RWPE2 (cell line): ENCODE data around the gene NXPE4.

Experiments used
- ATAC-seq: fragments of 200-7000 bp; cut with Tn5 transposase; 3 replicates; pipeline ENCODE4 v1.9.1; 2021; ENCODE audit warnings: low read depth
- DNase-seq: peaks from one replicate; pipeline ENCODE4 v3.0.0-alpha.2; 2020; ENCODE audit warnings: low spot score
- H3K27ac ChIP-seq: fragments of 450-650 bp; 2 replicates; pipeline ENCODE4 v1.5.1; 2017; ENCODE audit warnings: mild to moderate bottlenecking; ENCODE audit not compliant: poor library complexity, severe bottlenecking
- H3K27me3 ChIP-seq: fragments of 250-450 bp; sonication (Bioruptor Pico); 2 replicates; pipeline ENCODE4 v1.5.1; 2021; ENCODE audit warnings: mild to moderate bottlenecking, moderate library complexity; ENCODE audit not compliant: insufficient read depth, poor library complexity, severe bottlenecking
- H3K36me3 ChIP-seq: fragments of 250-450 bp; sonication (Bioruptor Pico); 2 replicates; pipeline ENCODE4 v1.5.1; 2020; ENCODE audit warnings: low read depth, mild to moderate bottlenecking, moderate library complexity
- H3K4me1 ChIP-seq: fragments of 250-450 bp; sonication (Bioruptor Pico); 2 replicates; pipeline ENCODE4 v1.5.1; 2021; ENCODE audit warnings: mild to moderate bottlenecking, moderate library complexity; ENCODE audit not compliant: insufficient read depth, poor library complexity, severe bottlenecking
- H3K4me3 ChIP-seq: fragments of 250-450 bp; sonication (Bioruptor Pico); 2 replicates; pipeline ENCODE4 v1.5.1; 2021; ENCODE audit warnings: mild to moderate bottlenecking, moderate library complexity; ENCODE audit not compliant: severe bottlenecking
- H3K9me3 ChIP-seq: fragments of 250-450 bp; sonication (Bioruptor Pico); 2 replicates; pipeline ENCODE4 v1.5.1; 2021; ENCODE audit warnings: mild to moderate bottlenecking, moderate library complexity; ENCODE audit not compliant: severe bottlenecking
- CTCF ChIP-seq: fragments of 450-650 bp; IDR thresholded peaks from one replicate; pipeline ENCODE4 v1.5.1; 2017; ENCODE audit warnings: mild to moderate bottlenecking, moderate library complexity; ENCODE audit not compliant: poor library complexity, severe bottlenecking

The NXPE4 gene

DNA sequence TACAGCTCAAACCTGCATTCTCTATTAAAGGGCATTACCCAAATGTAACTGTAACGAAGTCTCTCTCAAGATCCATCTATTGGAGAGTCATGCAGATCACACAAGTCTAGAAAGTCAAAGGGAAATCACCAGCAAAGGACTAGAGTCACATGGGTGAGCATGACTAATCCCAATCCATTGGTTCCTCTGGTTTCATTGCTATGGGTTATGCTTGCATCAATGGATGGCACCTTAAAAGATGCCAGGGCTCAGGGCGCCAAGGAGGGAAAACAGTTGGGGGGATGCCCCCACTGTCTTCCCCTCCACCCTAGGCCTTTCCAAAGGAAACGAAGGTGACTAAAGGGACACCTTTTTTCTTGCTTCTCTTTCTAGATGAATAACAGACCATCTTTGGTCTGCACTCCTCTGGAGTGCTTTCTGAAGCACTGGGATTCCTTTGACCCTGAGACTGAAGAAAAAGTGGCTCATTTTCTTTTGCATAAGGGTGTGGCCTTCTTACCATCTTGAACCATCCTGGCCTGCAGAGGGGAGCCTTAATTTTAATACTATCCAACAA is 8.1 kb downstream of the NXPE4 start:
- Histone ChIP-seq H3K36me3 (no peaks in the 10 kb centered on the region), H3K9me3 (peaks cover 2% of the 10 kb centered on the region), H3K4me1 (no peaks in the 10 kb centered on the region), H3K27ac (no peak overlapping the region), H3K27me3 (no peaks in the 10 kb centered on the region), H3K4me3 (no peak overlapping the region)
- ATAC-seq (no peak), DNase-seq (no peak)
- no peak for TF ChIP-seq CTCF

- Histone ChIP-seq H3K27me3 (no peaks in the 10 kb centered on the region), H3K36me3 (no peaks in the 10 kb centered on the region), H3K9me3 (peaks cover 2% of the 10 kb centered on the region), H3K27ac (no peak overlapping the region), H3K4me3 (no peak overlapping the region), H3K4me1 (no peaks in the 10 kb centered on the region)
- TF ChIP-seq CTCF: no peak
- ATAC-seq: no peak
- no peak for DNase-seq
Observed at GRCh38 chr11:114586797-114587196, 8.8 kb downstream of the NXPE4 start.

DNA sequence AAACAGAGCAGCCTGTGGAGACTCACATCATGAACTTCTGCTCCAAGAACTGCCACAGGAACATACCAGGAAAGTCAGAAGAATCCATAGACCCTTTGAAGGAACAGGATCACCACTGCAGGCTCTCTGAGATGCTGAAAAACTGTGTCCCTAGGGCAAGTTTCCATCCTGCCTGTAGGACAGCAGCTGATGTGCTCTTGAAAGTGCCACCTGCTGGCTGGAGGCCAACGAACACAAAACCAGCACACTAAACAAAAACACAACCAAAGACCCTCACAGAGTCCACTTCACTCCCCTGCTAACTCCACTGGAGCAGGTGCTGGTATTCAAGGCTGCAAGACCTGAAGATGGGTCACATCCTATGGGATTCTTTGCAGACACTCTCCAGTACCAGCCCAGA is 23.9 kb downstream of the NXPE4 start:
- no peaks in the 10 kb centered on the region for H3K4me1 ChIP-seq
- H3K27me3 ChIP-seq: no peaks in the 10 kb centered on the region
- no peaks in the 10 kb centered on the region for H3K9me3 ChIP-seq
- no peaks in the 10 kb centered on the region for H3K36me3 ChIP-seq
- H3K27ac ChIP-seq: no peak overlapping the region
- no peak for ATAC-seq
- no peak for DNase-seq
- no peak for TF ChIP-seq CTCF
- H3K4me3 ChIP-seq: no peak overlapping the region

DNA sequence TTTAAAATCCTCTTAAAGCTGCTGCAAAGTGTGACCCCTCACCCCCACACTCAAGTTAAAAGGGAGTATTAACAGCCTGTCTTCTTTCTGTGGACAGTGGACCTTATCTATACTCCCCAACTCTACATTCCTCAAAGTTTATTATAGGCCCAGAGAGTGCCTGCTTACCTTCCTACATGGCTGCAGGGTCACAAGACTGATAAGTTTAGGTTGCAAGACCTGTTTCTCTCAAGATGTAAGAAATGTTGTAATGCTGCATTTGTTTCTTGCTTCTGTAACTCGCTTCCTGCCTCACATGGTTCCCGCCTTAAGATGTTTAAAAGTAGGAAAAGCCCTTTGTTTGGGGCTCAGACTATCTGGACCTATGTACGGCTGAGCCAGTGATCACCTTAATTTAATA is 25.8 kb downstream of the NXPE4 start:
- Histone ChIP-seq H3K27me3 (no peaks in the 10 kb centered on the region), H3K4me3 (no peak overlapping the region), H3K9me3 (no peaks in the 10 kb centered on the region), H3K27ac (no peak overlapping the region), H3K4me1 (no peaks in the 10 kb centered on the region), H3K36me3 (no peaks in the 10 kb centered on the region)
- DNase-seq (no peak), ATAC-seq (no peak)
- no peak for TF ChIP-seq CTCF

GRCh38 chr11:114566276-114566675 is 29.3 kb downstream of the NXPE4 start:
- no peak for ATAC-seq
- no peaks in the 10 kb centered on the region for H3K27me3 ChIP-seq

More at GRCh38 chr11:114566276-114566675, 29.3 kb downstream of the NXPE4 start:
- Histone ChIP-seq H3K9me3 (no peaks in the 10 kb centered on the region), H3K36me3 (no peaks in the 10 kb centered on the region), H3K27ac (no peak overlapping the region), H3K4me1 (peaks cover 11% of the 10 kb centered on the region), H3K4me3 (no peak overlapping the region)
- no peak for DNase-seq
- TF ChIP-seq CTCF: no peak
